ENCODE data around the gene CLSTN2. TPM values are rescaled to one million over a fixed set of nuclear protein-coding genes. Genes with fewer than 3 reads are reported as not detected.

The CLSTN2 gene
- total RNA-seq, 1 donor from 2014 or later = 65.0 TPM

GRCh38 chr3:140469491-140469890 is 534.5 kb downstream of the CLSTN2 start:
- H3K9me3 Mint-ChIP-seq (ENCODE audit: low read depth) = no peaks in the 10 kb centered on the region
- peaks cover 64% of the 10 kb centered on the region for H3K4me1 Mint-ChIP-seq (ENCODE audit: low read depth)
- H3K27ac Mint-ChIP-seq (ENCODE audit: unreplicated experiment) = no peak overlapping the region
- no peak for TF ChIP-seq CTCF (IDR thresholded peaks at IDR 0.05)
- no peaks in the 10 kb centered on the region for H3K27me3 Mint-ChIP-seq (ENCODE audit: low read depth)
- H3K36me3 Mint-ChIP-seq (ENCODE audit: low read depth) = peaks cover 2% of the 10 kb centered on the region
- H3K4me3 Mint-ChIP-seq (ENCODE audit: unreplicated experiment) = no peak overlapping the region
- DNase-seq (ENCODE audit: low spot score) = no peak

GRCh38 chr3:140470211-140470610 is 535.2 kb downstream of the CLSTN2 start:
- TF ChIP-seq CTCF (IDR thresholded peaks at IDR 0.05) = no peak
- peaks cover 2% of the 10 kb centered on the region for H3K36me3 Mint-ChIP-seq (ENCODE audit: low read depth)
- peak overlapping the region; percentile 72 for H3K27ac Mint-ChIP-seq (ENCODE audit: unreplicated experiment)
- no peak for DNase-seq (ENCODE audit: low spot score)
- H3K4me3 Mint-ChIP-seq (ENCODE audit: unreplicated experiment) = no peak overlapping the region
- H3K9me3 Mint-ChIP-seq (ENCODE audit: low read depth) = no peaks in the 10 kb centered on the region
- H3K27me3 Mint-ChIP-seq (ENCODE audit: low read depth) = no peaks in the 10 kb centered on the region
- peaks cover 64% of the 10 kb centered on the region for H3K4me1 Mint-ChIP-seq (ENCODE audit: low read depth)

GRCh38 chr3:140470962-140471361 is 536.0 kb downstream of the CLSTN2 start:
- H3K27ac Mint-ChIP-seq (ENCODE audit: unreplicated experiment) = peak overlapping the region; percentile 20
- H3K4me3 Mint-ChIP-seq (ENCODE audit: unreplicated experiment) = no peak overlapping the region
- no peaks in the 10 kb centered on the region for H3K9me3 Mint-ChIP-seq (ENCODE audit: low read depth)
- H3K27me3 Mint-ChIP-seq (ENCODE audit: low read depth) = no peaks in the 10 kb centered on the region
- TF ChIP-seq CTCF (IDR thresholded peaks at IDR 0.05) = no peak
- H3K4me1 Mint-ChIP-seq (ENCODE audit: low read depth) = peaks cover 64% of the 10 kb centered on the region
- peaks cover 2% of the 10 kb centered on the region for H3K36me3 Mint-ChIP-seq (ENCODE audit: low read depth)
- no peak for DNase-seq (ENCODE audit: low spot score)

- H3K27me3 Mint-ChIP-seq (ENCODE audit: low read depth) = no peaks in the 10 kb centered on the region
- H3K4me3 Mint-ChIP-seq (ENCODE audit: unreplicated experiment) = no peak overlapping the region
- H3K36me3 Mint-ChIP-seq (ENCODE audit: low read depth) = no peaks in the 10 kb centered on the region
- peaks cover 57% of the 10 kb centered on the region for H3K4me1 Mint-ChIP-seq (ENCODE audit: low read depth)
- no peaks in the 10 kb centered on the region for H3K9me3 Mint-ChIP-seq (ENCODE audit: low read depth)
- no peak for TF ChIP-seq CTCF (IDR thresholded peaks at IDR 0.05)
- no peak for DNase-seq (ENCODE audit: low spot score)
- H3K27ac Mint-ChIP-seq (ENCODE audit: unreplicated experiment) = no peak overlapping the region
Measured at GRCh38 chr3:140472306-140473020, 537.5 kb downstream of the CLSTN2 start.

- TF ChIP-seq CTCF (IDR thresholded peaks at IDR 0.05) = no peak
- DNase-seq (ENCODE audit: low spot score) = no peak
- H3K4me1 Mint-ChIP-seq (ENCODE audit: low read depth) = peaks cover 17% of the 10 kb centered on the region
- H3K9me3 Mint-ChIP-seq (ENCODE audit: low read depth) = peaks cover 19% of the 10 kb centered on the region
- no peak overlapping the region for H3K4me3 Mint-ChIP-seq (ENCODE audit: unreplicated experiment)
- H3K27ac Mint-ChIP-seq (ENCODE audit: unreplicated experiment) = no peak overlapping the region
- H3K27me3 Mint-ChIP-seq (ENCODE audit: low read depth) = no peaks in the 10 kb centered on the region
- peaks cover 8% of the 10 kb centered on the region for H3K36me3 Mint-ChIP-seq (ENCODE audit: low read depth)
Measured at GRCh38 chr3:140487566-140487965, 552.6 kb downstream of the CLSTN2 start.
